ENCODE results near the gene CXCL17.

DNA sequence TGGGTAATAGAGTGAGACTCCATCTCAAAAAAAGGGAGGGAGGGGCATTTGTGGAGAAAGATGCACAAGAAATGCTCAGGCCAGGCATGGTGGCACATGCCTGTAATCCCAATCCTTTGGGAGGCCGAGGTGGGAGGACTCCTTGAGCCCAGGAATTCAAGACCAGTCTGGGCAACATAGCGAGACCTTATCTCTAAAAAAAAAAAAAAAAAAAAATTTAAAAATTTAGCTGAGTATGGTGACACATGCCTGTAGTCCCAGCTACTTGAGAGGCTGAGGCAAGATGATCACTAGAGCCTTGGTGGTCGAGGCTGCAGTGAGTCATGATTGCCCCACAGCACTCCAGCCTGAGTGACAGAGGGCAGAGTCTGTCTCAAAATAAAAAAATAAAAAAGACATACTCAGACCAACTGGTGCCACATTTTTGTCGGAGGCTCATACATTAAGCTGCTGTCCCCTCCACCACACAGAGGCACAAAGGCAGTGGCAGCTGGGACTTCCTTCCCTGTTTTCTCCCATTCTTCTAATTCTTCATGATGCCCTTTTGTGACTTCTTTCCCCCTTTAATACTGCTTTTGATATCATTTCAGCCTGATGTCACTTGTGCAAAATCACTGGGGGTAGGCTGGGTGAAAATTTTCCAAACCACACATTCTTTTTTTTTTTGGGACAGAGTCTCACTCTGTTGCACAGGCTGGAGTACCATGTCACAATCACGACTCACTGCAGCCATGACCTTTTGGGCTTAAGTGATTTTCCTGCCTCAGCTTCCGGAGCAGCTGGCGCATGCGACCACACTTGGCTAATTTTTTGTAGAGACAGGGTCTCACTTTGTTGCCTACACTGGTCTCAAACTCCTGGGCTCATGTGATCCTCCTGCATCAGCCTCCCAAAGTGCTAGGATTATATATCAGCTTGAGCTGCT lies 26.8 kb upstream of the CXCL17 start:
- no peak for TF ChIP-seq POLR2A (IDR thresholded peaks at IDR 0.05)
- TF ChIP-seq, protein P1, sequence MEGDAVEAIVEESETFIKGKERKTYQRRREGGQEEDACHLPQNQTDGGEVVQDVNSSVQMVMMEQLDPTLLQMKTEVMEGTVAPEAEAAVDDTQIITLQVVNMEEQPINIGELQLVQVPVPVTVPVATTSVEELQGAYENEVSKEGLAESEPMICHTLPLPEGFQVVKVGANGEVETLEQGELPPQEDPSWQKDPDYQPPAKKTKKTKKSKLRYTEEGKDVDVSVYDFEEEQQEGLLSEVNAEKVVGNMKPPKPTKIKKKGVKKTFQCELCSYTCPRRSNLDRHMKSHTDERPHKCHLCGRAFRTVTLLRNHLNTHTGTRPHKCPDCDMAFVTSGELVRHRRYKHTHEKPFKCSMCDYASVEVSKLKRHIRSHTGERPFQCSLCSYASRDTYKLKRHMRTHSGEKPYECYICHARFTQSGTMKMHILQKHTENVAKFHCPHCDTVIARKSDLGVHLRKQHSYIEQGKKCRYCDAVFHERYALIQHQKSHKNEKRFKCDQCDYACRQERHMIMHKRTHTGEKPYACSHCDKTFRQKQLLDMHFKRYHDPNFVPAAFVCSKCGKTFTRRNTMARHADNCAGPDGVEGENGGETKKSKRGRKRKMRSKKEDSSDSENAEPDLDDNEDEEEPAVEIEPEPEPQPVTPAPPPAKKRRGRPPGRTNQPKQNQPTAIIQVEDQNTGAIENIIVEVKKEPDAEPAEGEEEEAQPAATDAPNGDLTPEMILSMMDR (IDR thresholded peaks at IDR 0.05): no peak
